ENCODE results near the gene MAD1L1.

MAD1L1 gene

GRCh38 chr7:1857487-1858421, 375.0 kb downstream of the MAD1L1 start:
- DNase-seq (ENCODE audit: low read depth in 1 of 2, low spot score in 1 of 2), result no peak

- no peak for DNase-seq (ENCODE audit: low read depth in 1 of 2, low spot score in 1 of 2)
These were observed 375.8 kb downstream of the MAD1L1 start for GRCh38 chr7:1856888-1857441.

- no peak for DNase-seq (ENCODE audit: low read depth in 1 of 2, low spot score in 1 of 2)
These were observed 376.4 kb downstream of the MAD1L1 start for GRCh38 chr7:1856161-1856887.

- no peak for DNase-seq (ENCODE audit: low read depth in 1 of 2, low spot score in 1 of 2)
These were observed 377.0 kb downstream of the MAD1L1 start for GRCh38 chr7:1855725-1856160.

- DNase-seq (ENCODE audit: low read depth in 1 of 2, low spot score in 1 of 2), result no peak
These were observed 377.6 kb downstream of the MAD1L1 start for GRCh38 chr7:1854866-1855724.

- no peak for DNase-seq (ENCODE audit: low read depth in 1 of 2, low spot score in 1 of 2)
These were observed 378.5 kb downstream of the MAD1L1 start for GRCh38 chr7:1853986-1854865.

GRCh38 chr7:1853431-1853985, 379.2 kb downstream of the MAD1L1 start:
- no peak for DNase-seq (ENCODE audit: low read depth in 1 of 2, low spot score in 1 of 2)

GRCh38 chr7:1852517-1853430, 380.0 kb downstream of the MAD1L1 start:
- DNase-seq (ENCODE audit: low read depth in 1 of 2, low spot score in 1 of 2), result no peak

- no peak for DNase-seq (ENCODE audit: low read depth in 1 of 2, low spot score in 1 of 2)
These were observed 380.8 kb downstream of the MAD1L1 start for GRCh38 chr7:1851721-1852516.

- DNase-seq (ENCODE audit: low read depth in 1 of 2, low spot score in 1 of 2), result no peak
These were observed 381.7 kb downstream of the MAD1L1 start for GRCh38 chr7:1850976-1851571.

- no peak for DNase-seq (ENCODE audit: low read depth in 1 of 2, low spot score in 1 of 2)
These were observed 382.4 kb downstream of the MAD1L1 start for GRCh38 chr7:1850111-1850975.

- no peak for DNase-seq (ENCODE audit: low read depth in 1 of 2, low spot score in 1 of 2)
These were observed 383.2 kb downstream of the MAD1L1 start for GRCh38 chr7:1849351-1850041.

GRCh38 chr7:1848911-1849311, 383.8 kb downstream of the MAD1L1 start:
- no peak for DNase-seq (ENCODE audit: low read depth in 1 of 2, low spot score in 1 of 2)

- no peak for DNase-seq (ENCODE audit: low read depth in 1 of 2, low spot score in 1 of 2)
These were observed 384.6 kb downstream of the MAD1L1 start for GRCh38 chr7:1848013-1848640.

GRCh38 chr7:1847260-1848001, 385.3 kb downstream of the MAD1L1 start:
- DNase-seq (ENCODE audit: low read depth in 1 of 2, low spot score in 1 of 2), result no peak

Data from stimulated activated CD4-positive, alpha-beta T cell treated with anti-CD3 and anti-CD28 coated beads, Interleukin-15, amount 100 ng/mL, for 1 hour (primary cell).